ENCODE results near the gene BRSK2.

DNA sequence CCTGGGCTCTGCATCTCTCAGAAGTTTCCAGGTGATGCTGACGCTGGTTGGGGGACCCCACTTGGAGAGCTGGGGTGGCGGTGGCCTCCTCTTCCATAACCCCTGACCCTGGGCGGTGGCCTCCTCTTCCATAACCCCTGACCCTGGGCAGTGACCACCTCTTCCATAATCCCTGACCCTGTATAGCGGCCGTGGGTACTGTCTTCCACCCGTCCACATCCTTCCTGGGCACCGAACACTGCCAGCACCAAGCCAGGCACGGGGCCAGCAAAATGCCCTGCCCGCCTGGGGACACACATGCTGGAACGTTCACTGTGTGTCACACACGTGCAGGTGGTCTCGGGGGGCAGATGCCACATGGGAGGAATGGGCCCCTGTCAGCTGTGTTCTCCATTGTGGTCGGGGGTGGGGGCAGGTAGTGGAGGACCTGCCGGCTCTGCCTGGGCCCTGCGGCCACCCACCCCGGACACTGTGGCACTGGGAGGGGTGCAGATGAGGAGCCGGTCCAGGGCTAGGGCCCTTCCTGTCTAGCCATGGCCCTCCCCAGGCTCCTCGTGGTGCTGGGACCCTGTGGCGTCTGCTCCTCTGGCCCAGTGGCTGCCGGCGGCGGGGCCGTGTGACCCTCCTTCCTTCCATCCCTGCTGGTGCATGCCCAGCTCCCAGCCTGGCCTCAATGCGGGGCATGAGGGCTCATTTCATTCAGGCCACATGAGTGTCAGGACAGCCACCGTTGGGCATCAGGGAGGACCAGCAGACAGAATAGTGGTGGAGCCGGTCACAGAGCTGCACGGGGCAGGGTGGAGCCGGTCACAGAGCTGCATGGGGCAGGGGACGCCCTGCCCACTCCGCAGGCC lies 10.8 kb downstream of the BRSK2 start:
- TF ChIP-seq CTCF (tag by site-specific recombination; IDR thresholded peaks at IDR 0.05) (no peak), ZFP41 (tag by site-specific recombination; IDR thresholded peaks at IDR 0.05; ENCODE audit: borderline replicate concordance) (no peak), OVOL3 (tag by site-specific recombination; IDR thresholded peaks at IDR 0.05) (no peak), REST (tag by site-specific recombination; IDR thresholded peaks at IDR 0.05) (no peak), PRDM10 (tag by site-specific recombination; IDR thresholded peaks at IDR 0.05) (no peak), ZNF768 (tag by site-specific recombination; IDR thresholded peaks at IDR 0.05) (no peak), ZNF658 (tag by site-specific recombination; IDR thresholded peaks at IDR 0.05) (no peak), ZNF747 (tag by site-specific recombination; IDR thresholded peaks at IDR 0.05) (no peak)

Data from HEK293 (cell line).